Nephron progenitor cell (in vitro differentiated cells): Measurements from ENCODE around the gene TNFAIP8L1.

Experiments used
- DNase-seq: peaks from one replicate; pipeline ENCODE4 v3.0.0; 2021
- H3K27ac Mint-ChIP-seq: 2 replicates; pipeline ENCODE4 v1.8.0; 2021; ENCODE audit warnings: mild to moderate bottlenecking, moderate library complexity, mixed read lengths
- H3K27me3 Mint-ChIP-seq: 2 replicates; pipeline ENCODE4 v1.8.0; 2021; ENCODE audit warnings: mild to moderate bottlenecking, low read depth, mixed read lengths; ENCODE audit not compliant: poor library complexity
- H3K36me3 Mint-ChIP-seq: 2 replicates; pipeline ENCODE4 v1.8.0; 2021; ENCODE audit warnings: low read depth, mixed read lengths
- H3K4me1 Mint-ChIP-seq: 2 replicates; pipeline ENCODE4 v1.8.0; 2021; ENCODE audit warnings: mixed read lengths
- H3K4me3 Mint-ChIP-seq: 2 replicates; pipeline ENCODE4 v1.8.0; 2021; ENCODE audit warnings: mild to moderate bottlenecking, moderate library complexity, mixed read lengths
- H3K9me3 Mint-ChIP-seq: 2 replicates; pipeline ENCODE4 v1.8.0; 2021; ENCODE audit warnings: mild to moderate bottlenecking, moderate library complexity, mixed read lengths
- TF ChIP-seq, protein P1 (sequence below): fragments of 200-600 bp; sonication (generic); IDR thresholded peaks from 2 replicates; pipeline ENCODE4 v1.5.0; 2021; ENCODE audit warnings: antibody characterized with exemption

TNFAIP8L1 gene

GRCh38 chr19:4654437-4655361 is 15.4 kb downstream of the TNFAIP8L1 start:
- no peaks in the 10 kb centered on the region for H3K9me3 Mint-ChIP-seq
- TF ChIP-seq, protein P1, sequence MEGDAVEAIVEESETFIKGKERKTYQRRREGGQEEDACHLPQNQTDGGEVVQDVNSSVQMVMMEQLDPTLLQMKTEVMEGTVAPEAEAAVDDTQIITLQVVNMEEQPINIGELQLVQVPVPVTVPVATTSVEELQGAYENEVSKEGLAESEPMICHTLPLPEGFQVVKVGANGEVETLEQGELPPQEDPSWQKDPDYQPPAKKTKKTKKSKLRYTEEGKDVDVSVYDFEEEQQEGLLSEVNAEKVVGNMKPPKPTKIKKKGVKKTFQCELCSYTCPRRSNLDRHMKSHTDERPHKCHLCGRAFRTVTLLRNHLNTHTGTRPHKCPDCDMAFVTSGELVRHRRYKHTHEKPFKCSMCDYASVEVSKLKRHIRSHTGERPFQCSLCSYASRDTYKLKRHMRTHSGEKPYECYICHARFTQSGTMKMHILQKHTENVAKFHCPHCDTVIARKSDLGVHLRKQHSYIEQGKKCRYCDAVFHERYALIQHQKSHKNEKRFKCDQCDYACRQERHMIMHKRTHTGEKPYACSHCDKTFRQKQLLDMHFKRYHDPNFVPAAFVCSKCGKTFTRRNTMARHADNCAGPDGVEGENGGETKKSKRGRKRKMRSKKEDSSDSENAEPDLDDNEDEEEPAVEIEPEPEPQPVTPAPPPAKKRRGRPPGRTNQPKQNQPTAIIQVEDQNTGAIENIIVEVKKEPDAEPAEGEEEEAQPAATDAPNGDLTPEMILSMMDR: no peak
- peak overlapping the region; percentile 26 for H3K27ac Mint-ChIP-seq
- no peak overlapping the region for H3K4me3 Mint-ChIP-seq
- peaks cover 3% of the 10 kb centered on the region for H3K27me3 Mint-ChIP-seq
- DNase-seq: no peak
- peaks cover 23% of the 10 kb centered on the region for H3K36me3 Mint-ChIP-seq
- peaks cover 5% of the 10 kb centered on the region for H3K4me1 Mint-ChIP-seq

GRCh38 chr19:4656102-4656501 is 16.8 kb downstream of the TNFAIP8L1 start:
- Mint-ChIP-seq H3K4me1 (peaks cover 5% of the 10 kb centered on the region), H3K36me3 (peaks cover 37% of the 10 kb centered on the region), H3K4me3 (no peak overlapping the region), H3K27me3 (peaks cover 3% of the 10 kb centered on the region), H3K9me3 (no peaks in the 10 kb centered on the region), H3K27ac (no peak overlapping the region)
- no peak for DNase-seq
- TF ChIP-seq, protein P1: no peak

DNA sequence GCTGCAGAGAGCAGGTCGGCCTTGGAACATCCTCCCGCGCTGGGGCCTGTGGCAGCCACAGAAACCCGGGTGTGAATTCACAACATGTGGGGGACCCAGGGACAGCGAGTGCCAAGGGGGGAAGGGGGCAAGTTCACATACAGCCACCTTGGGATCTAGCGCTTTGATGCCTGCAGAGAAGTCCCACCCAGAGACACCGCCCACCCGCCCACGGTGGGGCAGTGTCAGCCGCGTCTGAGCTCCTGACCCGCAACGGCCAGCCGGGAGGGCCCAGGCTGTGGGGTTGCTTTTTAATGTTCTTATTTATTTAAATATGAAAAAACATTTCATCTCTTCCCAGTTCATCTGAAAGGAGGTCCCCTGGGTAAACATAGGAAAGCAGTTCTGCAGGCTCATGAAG is 17.9 kb downstream of the TNFAIP8L1 start:
- Mint-ChIP-seq H3K27me3 (peaks cover 3% of the 10 kb centered on the region), H3K9me3 (no peaks in the 10 kb centered on the region), H3K36me3 (peaks cover 40% of the 10 kb centered on the region)

GRCh38 chr19:4657835-4658234 is 18.5 kb downstream of the TNFAIP8L1 start:
- peaks cover 5% of the 10 kb centered on the region for H3K4me1 Mint-ChIP-seq
- DNase-seq: no peak
- peaks cover 3% of the 10 kb centered on the region for H3K27me3 Mint-ChIP-seq
- no peaks in the 10 kb centered on the region for H3K9me3 Mint-ChIP-seq
- H3K4me3 Mint-ChIP-seq: no peak overlapping the region
- TF ChIP-seq, protein P1: no peak
- H3K36me3 Mint-ChIP-seq: peaks cover 40% of the 10 kb centered on the region
- peak overlapping the region; percentile 74 for H3K27ac Mint-ChIP-seq

More for the DNA sequence above, 17.9 kb downstream of the TNFAIP8L1 start:
- no peak for DNase-seq
- Mint-ChIP-seq H3K4me1 (peaks cover 5% of the 10 kb centered on the region), H3K4me3 (no peak overlapping the region), H3K27ac (no peak overlapping the region)
- TF ChIP-seq, protein P1: no peak

DNA sequence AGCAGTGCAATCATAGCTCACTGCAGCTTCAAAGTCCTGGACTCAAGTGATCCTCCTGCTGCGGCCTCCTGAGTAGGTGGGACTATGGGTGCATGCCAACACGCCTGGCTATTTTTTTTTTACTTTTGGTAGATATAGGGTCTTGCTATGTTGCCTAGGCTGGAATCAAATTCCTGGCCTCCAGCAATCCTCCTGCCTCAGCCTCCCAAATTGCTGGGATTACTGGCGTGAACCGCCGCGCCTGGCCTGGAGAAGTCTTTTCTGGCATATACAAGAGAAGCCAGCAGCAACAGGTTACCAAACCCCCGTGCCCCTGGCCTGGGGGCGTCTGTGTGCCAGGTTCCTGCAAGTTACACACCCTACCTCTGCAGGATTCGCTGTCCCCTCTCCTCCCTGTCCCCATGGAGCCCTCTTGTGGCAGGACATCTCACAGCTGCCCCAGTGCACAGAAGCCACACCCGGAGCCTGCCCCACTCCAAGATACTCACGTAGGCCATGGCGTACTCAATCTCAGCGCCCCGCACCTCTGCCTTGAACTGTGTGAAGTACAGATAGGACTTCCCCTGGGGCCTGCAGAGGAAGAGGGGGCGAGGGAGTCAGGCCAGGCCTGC is 21.0 kb downstream of the TNFAIP8L1 start:
- Mint-ChIP-seq H3K9me3 (no peaks in the 10 kb centered on the region), H3K4me3 (no peak overlapping the region), H3K4me1 (no peaks in the 10 kb centered on the region), H3K36me3 (peaks cover 30% of the 10 kb centered on the region), H3K27ac (no peak overlapping the region), H3K27me3 (no peaks in the 10 kb centered on the region)
- no peak for DNase-seq
- TF ChIP-seq, protein P1: no peak
